ENCODE measurements around the gene RPL6. TPM values are rescaled to one million over a fixed set of nuclear protein-coding genes. Genes with fewer than 3 reads are reported as not detected.

RPL6 gene
- total RNA-seq, 1 experiment from 2014 or later = 2,095 TPM

GRCh38 chr12:112357214-112357613 lies 52.2 kb downstream of the RPL6 start:
- no peak for TF ChIP-seq CTCF (IDR thresholded peaks at IDR 0.05; ENCODE audit: unreplicated experiment)

More at GRCh38 chr12:112357214-112357613, 52.2 kb downstream of the RPL6 start:
- Mint-ChIP-seq H3K9me3 (ENCODE audit: unreplicated experiment) (no peaks in the 10 kb centered on the region), H3K27me3 (ENCODE audit: insufficient read depth, unreplicated experiment) (no peaks in the 10 kb centered on the region), H3K4me1 (ENCODE audit: insufficient read depth, unreplicated experiment) (peaks cover 6% of the 10 kb centered on the region), H3K4me3 (ENCODE audit: unreplicated experiment) (no peak overlapping the region), H3K36me3 (ENCODE audit: insufficient read depth, unreplicated experiment) (no peaks in the 10 kb centered on the region), H3K27ac (ENCODE audit: low read depth, unreplicated experiment) (no peak overlapping the region)
- CTCF ChIA-PET = interaction anchor here (0.6 to 0.8 kb wide), 2 partner anchors 120 to 666 kb away, joined by 3 to 5 read pairs; no protein-coding TSS in a partner anchor
- no peak for DNase-seq (ENCODE audit: unreplicated experiment)
- no TSS peak for BruUV-seq (replicated peaks)
- POLR2A ChIA-PET = interaction anchor here (1.0 kb wide), 1 partner anchor 30 kb away, joined by 3 read pairs; no protein-coding TSS in a partner anchor
- intact Hi-C loops (cut with micrococcal nuclease) = no loop called here

Other genes starting within 250 kb of the RPL6 start
- 35.2 and 46.7 TPM in 2 replicates for gene HECTD4, start 27.2 kb downstream of the RPL6 start, total RNA-seq (2022)
- 148 and 164 TPM in 2 replicates for gene PTPN11, start 9.3 kb upstream of the RPL6 start, total RNA-seq (2022)

Measured in MCF 10A (cell line).